Testis (tissue), 3 donors: ENCODE measurements around the gene TEX2. TPM values are rescaled to one million over a fixed set of nuclear protein-coding genes. Genes with fewer than 3 reads are reported as not detected.

ENCODE experiments used
- DNase-seq: peaks from one replicate; pipeline ENCODE4 v3.0.0-alpha.2; 2019
- H3K27ac ChIP-seq, 2 donors: fragments of 200-600 bp; sonication (generic); one replicate each; pipeline ENCODE4 v1.5.1; 2019
- H3K27me3 ChIP-seq: fragments of 200-600 bp; sonication (generic); one replicate; pipeline ENCODE4 v1.5.1; 2019
- H3K36me3 ChIP-seq: fragments of 200-600 bp; sonication (generic); one replicate; pipeline ENCODE4 v1.5.1; 2017; ENCODE audit warnings: low read depth; ENCODE audit errors: missing control alignments
- H3K4me1 ChIP-seq: fragments of 200-600 bp; sonication (generic); one replicate; pipeline ENCODE4 v1.5.1; 2019
- H3K4me3 ChIP-seq, 2 donors: fragments of 200-600 bp; sonication (generic); one replicate each; pipeline ENCODE4 v1.5.1; 2017 to 2019
- H3K9me3 ChIP-seq: fragments of 200-600 bp; sonication (generic); one replicate; pipeline ENCODE4 v1.5.1; 2017
- POLR2A ChIP-seq: fragments of 450-650 bp; IDR thresholded peaks from one replicate; pipeline ENCODE4 v1.6.1; 2017; ENCODE audit warnings: antibody characterized with exemption, mild to moderate bottlenecking, moderate library complexity
- WGBS, 2 donors: methylation state at CpG; one replicate each; pipeline ENCODE4 v1.1.5; 2018; 5-methylcytosine and 5-hydroxymethylcytosine counted together
- intact Hi-C: fragments of 100-400 bp; cut with DNase I; formaldehyde crosslinking; loops from one replicate; pipeline ENCODE4 v1.15.1; 2023; ENCODE audit warnings: low total_unique reads
- polyA plus RNA-seq: library from polyadenylated mRNA; stranded (reverse); fragments of 350-450 nt; fragmentation: Illumina TruSeq; extraction: RNeasy Lipid Tissue Mini Kit (QIAGEN cat#74804); gene quantifications from one replicate; pipeline ENCODE4 v1.2.3, GENCODE V29; 2014; ENCODE audit warnings: low read depth, low replicate concordance; ENCODE audit not compliant: insufficient read depth
- total RNA-seq, 2 donors: library from RNA; depleted of rRNA; stranded (reverse); fragments of >200 nt; gene quantifications; one replicate each; pipeline ENCODE4 v1.2.3, GENCODE V29; 2016
- TF ChIP-seq, protein P1 (sequence below), 3 experiments: fragments of 450-650 bp in 2 of 3; fragments of 200-600 bp in 1 of 3; sonication (generic) in 1 of 3; IDR thresholded peaks; one replicate each; pipeline ENCODE4 v1.5.1; 2016 to 2019; ENCODE audit warnings: antibody characterized with exemption in 3 of 3, mild to moderate bottlenecking in 2 of 3, moderate library complexity in 1 of 3

The TEX2 gene
- total and polyA plus RNA-seq, 3 donors from 2014 or later: 66.0 to 136 (median 99.9) TPM

DNA sequence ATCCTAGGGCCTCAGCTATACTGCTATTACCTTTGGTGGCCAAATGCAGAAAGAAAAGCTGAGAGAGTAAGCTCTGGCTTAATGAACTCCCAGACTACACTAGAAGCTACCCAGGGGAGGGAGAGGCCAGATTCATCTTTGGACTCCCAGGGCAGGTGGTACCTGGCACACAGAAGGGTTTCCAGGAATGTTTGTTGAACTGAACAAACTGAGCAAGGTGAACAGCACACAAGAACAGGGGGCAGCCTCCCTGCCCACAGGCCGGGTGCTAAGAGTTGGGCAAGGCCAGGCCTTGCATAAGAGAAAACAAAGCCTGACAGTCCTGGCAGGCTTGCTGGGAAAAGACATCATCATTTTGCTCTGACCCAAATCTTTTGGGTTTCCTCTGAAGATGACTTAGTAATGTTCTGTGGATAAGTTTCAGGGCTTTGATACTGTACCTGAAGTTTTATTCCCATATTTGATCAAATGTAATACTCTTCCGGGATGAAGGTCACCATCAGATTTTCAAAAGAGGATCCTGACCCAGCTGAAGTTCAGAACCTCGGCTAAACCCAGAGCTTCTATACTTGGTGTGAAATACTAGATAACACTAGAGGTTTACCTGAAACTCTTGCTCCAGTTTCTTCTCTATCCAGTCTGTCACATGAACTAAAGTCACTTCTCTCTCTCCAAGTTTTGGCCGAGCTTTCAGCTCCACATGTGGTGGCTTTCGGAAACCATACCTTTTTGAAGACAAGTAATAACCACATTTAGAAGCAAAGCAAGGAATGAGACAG, 112.6 kb downstream of the TEX2 start:
- DNase-seq: no peak
- no peak overlapping the region for H3K4me3 ChIP-seq
- H3K27ac ChIP-seq: no peak overlapping the region
- H3K36me3 ChIP-seq: no peaks in the 10 kb centered on the region
- intact Hi-C loops: no loop called here
- peaks cover 20% of the 10 kb centered on the region for H3K4me1 ChIP-seq
- 91 to 92% methylated on average over 5 of the region's 5 CpGs for WGBS, 2 donors
- H3K27me3 ChIP-seq: no peaks in the 10 kb centered on the region
- TF ChIP-seq, protein P1, sequence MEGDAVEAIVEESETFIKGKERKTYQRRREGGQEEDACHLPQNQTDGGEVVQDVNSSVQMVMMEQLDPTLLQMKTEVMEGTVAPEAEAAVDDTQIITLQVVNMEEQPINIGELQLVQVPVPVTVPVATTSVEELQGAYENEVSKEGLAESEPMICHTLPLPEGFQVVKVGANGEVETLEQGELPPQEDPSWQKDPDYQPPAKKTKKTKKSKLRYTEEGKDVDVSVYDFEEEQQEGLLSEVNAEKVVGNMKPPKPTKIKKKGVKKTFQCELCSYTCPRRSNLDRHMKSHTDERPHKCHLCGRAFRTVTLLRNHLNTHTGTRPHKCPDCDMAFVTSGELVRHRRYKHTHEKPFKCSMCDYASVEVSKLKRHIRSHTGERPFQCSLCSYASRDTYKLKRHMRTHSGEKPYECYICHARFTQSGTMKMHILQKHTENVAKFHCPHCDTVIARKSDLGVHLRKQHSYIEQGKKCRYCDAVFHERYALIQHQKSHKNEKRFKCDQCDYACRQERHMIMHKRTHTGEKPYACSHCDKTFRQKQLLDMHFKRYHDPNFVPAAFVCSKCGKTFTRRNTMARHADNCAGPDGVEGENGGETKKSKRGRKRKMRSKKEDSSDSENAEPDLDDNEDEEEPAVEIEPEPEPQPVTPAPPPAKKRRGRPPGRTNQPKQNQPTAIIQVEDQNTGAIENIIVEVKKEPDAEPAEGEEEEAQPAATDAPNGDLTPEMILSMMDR (IDR thresholded peaks at IDR 0.05): no peak
- no peak for TF ChIP-seq POLR2A
- no peaks in the 10 kb centered on the region for H3K9me3 ChIP-seq

- Histone ChIP-seq H3K4me3 (no peak overlapping the region), H3K36me3 (no peaks in the 10 kb centered on the region), H3K27me3 (no peaks in the 10 kb centered on the region), H3K27ac (no peak overlapping the region), H3K9me3 (no peaks in the 10 kb centered on the region), H3K4me1 (peaks cover 22% of the 10 kb centered on the region)
- intact Hi-C loops: no loop called here
- WGBS, 2 donors: 95 to 97% methylated on average over 6 of the region's 6 CpGs
- TF ChIP-seq, protein P1 (IDR thresholded peaks at IDR 0.05): no peak
- no peak for TF ChIP-seq POLR2A
- no peak for DNase-seq
Observed at GRCh38 chr17:64149196-64149595, 113.9 kb downstream of the TEX2 start.

DNA sequence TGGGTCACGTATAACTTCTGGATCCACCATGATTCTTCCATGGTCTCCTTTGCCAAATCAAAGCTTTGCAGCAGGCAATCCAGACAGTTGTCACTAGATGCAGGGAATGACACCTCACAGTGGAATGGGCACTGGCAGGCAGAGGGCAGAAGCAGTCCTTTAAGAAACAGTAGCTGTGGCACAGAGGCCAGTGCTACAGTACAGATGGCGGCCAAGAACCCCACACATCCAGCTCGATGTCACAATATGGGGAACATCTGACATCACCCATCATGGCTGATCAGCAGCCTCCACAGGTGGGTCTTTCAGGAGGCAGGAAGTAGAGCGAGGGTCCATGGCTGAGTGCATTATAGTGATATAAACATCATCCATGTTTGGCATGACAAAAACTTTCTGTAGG, 114.4 kb downstream of the TEX2 start:
- TF ChIP-seq POLR2A: no peak
- TF ChIP-seq, protein P1 (IDR thresholded peaks at IDR 0.05): no peak
- intact Hi-C loops: no loop called here
- DNase-seq: peak; percentile 34

GRCh38 chr17:64148017-64148631, 114.9 kb downstream of the TEX2 start:
- DNase-seq: no peak
- Histone ChIP-seq H3K36me3 (no peaks in the 10 kb centered on the region), H3K27me3 (no peaks in the 10 kb centered on the region), H3K9me3 (no peaks in the 10 kb centered on the region), H3K4me3 (no peak overlapping the region), H3K4me1 (peaks cover 22% of the 10 kb centered on the region), H3K27ac (peak overlapping the region in 1 of 2 donors; percentile 3)
- intact Hi-C loops: no loop called here
- WGBS, 2 donors: 55 to 57% methylated on average over 8 of the region's 8 CpGs
- no peak for TF ChIP-seq POLR2A
- TF ChIP-seq, protein P1 (IDR thresholded peaks at IDR 0.05): no peak

More for the DNA sequence above, 114.4 kb downstream of the TEX2 start:
- H3K4me1 ChIP-seq: peaks cover 22% of the 10 kb centered on the region
- H3K27ac ChIP-seq: peak overlapping the region in 1 of 2 donors; percentile 3
- H3K27me3 ChIP-seq: no peaks in the 10 kb centered on the region
- no peak overlapping the region for H3K4me3 ChIP-seq
- WGBS, 2 donors: 92 to 94% methylated on average over 4 of the region's 4 CpGs
- H3K36me3 ChIP-seq: no peaks in the 10 kb centered on the region
- no peaks in the 10 kb centered on the region for H3K9me3 ChIP-seq
